Measurements from ENCODE around the gene PROM2.
"Not testable (repeated sequence)": the region's sequence is repeated elsewhere in the genome, so short reads cannot be mapped to it uniquely, and the experiment has no call there.

PROM2 gene

DNA sequence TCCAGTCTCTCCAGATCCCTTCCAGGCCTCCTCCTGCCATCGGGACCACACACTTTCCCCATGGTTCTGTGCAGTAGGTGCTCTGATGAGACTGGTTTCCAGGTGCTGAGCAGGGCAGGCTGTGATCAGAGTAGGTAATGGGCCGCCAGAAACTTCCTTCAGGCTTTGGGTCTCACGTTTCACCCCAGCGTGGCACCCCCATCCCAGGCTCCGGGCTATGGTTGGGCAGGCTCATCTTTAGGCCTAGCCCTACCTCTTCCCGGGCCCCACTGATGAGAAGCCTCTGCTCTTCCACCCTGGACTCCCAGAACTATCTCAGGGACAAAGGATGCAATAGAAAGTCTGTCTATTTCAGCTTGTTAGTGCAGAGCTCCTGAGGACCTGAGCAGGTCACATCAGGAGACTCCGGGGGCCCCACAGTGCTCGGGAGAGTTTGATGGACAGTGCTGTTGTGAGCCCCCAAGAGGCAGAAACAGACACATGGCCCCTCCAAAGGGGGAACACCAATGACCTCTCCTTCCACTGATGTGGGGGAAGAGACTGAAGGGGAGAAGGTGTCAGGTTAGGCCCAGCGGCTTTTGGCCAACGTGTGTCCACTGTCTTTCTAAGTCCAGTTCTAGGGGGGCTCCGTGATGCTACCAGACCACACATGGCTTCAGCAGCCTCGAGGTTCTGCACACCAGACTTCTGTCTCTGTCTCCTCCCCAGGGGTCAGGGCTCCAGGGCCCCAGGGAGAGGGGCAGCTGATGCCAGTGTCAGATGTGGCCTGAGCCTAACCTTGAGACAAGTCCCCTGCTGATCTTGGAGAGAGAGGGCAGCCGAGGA is 5.8 kb upstream of the PROM2 start:
- no peak for DNase-seq (ENCODE audit: low spot score)

GRCh38 chr2:95269036-95269680 is 5.1 kb upstream of the PROM2 start:
- no peak for DNase-seq (ENCODE audit: low spot score)

DNA sequence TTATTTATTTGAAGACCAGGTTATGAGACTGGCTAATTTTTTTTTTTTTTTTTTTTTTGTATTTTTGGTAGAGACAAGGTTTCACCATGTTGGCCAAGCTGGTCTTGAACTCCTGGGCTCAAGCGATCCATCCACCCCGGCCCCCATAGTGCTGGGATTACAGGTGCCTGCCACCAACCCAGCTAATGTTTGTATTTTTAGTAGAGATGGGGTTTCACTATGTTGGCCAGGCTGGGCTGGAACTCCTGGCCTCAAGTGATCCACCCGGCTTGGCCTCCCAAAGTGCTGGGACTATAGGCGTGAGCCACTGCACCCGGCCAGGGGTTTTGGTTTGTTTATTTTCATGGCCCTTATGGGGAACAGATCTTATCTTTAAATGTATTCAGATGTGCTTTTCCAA is 4.5 kb upstream of the PROM2 start:
- DNase-seq (ENCODE audit: low spot score): not testable (repeated sequence)

DNA sequence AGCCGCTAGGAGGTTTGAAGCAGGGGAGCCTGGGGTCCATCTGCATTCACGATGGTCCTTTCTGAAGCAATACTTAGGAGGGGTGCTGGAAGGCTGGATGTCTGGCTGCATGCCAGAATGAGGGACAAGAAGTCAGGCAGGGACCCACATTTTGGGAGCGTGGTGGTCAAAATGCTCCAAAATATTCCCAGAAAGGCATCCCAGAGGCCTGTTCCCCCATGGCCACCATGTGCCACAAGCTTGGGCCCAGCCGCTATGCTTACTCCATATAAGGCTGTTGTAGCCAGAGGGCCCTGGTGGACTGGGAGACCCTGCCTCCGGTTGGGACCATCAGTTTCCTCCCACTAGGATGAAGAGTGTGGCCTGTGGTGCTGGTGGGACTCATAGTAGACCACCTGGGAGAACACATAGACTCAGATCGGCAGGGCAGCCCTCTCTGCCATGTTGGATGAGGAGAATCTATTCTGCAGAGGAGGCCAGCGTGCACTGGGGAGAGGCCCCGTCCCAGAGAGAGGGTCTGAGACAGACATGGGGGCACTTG is 3.6 kb upstream of the PROM2 start:
- DNase-seq (ENCODE audit: low spot score): no peak

GRCh38 chr2:95271381-95271971 is 2.8 kb upstream of the PROM2 start:
- no peak for DNase-seq (ENCODE audit: low spot score)

DNA sequence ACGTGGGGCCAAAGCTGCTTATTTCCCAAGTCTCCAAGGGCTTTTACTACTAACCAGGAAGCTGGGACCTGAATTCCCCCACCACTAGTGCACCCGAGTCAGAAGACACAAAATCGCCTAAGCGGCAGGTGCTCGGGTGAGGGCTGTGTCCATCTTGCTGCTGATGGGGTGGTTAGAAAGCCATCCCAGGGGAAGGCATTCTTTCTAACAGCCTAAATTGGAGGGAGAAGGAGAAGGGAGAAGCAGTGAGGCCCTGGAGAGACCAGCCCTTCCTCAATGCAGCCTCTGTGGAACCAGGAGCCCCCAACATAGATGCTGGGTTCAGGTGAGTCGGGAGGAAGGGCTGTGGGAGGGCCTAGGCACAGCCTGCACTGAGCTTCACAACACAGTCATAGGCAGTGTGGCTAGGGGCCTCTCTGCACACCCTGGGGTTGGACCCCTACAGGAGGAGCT is 1.9 kb upstream of the PROM2 start:
- no peak for DNase-seq (ENCODE audit: low spot score)

- no peak for DNase-seq (ENCODE audit: low spot score)
These were observed 1.5 kb upstream of the PROM2 start for GRCh38 chr2:95272781-95273180.

DNA sequence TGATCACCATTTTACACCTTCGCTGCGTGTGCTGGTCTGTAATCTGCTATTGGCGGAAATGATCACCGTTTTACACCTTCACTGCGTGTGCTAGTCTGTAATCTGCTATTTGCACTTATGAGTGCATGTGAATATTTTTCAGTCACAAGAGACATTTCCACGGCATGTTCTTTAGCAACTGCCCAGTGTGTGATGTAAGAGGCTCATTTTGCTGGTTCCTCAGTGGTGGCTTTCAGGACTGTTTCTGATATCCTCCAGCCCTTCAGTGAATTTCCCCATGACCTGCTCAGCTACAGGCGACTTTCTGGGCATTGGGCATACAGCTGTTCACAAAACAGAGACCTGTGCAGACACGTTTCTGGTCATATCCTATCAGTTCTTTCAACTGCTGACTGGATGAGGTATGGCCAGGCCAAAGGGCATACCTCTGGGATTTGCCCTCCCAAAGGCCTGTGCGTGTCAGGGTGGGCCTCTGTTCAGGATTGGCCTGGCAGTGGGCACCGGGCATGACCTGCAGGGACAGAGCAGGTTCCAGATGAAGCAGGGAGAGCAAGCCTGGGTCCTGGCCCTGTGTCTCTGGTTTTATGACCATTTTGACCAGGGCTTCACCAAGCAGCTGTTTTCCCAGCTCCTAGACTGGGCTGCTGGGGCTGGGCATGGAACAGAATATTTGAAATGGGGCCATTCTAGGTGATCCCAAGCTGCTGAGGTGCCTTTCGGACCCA is 521 bp upstream of the PROM2 start:
- no peak for DNase-seq (ENCODE audit: low spot score)

DNA sequence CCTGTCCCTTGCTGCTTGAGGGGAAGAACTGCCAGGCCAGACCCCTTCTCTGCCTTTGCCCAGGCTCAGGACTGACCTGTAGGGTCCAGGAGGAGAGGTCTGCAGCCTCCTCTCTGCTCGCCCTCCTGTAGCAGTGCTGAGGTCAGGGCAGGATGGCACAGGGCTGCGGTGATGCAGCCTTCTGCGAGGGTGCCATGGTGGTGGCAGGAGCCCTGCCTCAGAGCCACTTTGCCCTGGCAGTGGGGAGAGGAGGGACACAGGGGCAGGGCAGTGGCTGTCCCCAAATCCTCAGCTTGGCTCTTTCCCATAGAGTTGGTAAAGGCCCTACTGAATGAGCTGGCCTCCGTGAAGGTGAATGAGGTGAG is 884 bp downstream of the PROM2 start:
- DNase-seq (ENCODE audit: low spot score): no peak

GRCh38 chr2:95275601-95276243 is 1.5 kb downstream of the PROM2 start:
- no peak for DNase-seq (ENCODE audit: low spot score)

- no peak for DNase-seq (ENCODE audit: low spot score)
These were observed 2.1 kb downstream of the PROM2 start for GRCh38 chr2:95276244-95276887.

- DNase-seq (ENCODE audit: low spot score): no peak
These were observed 2.6 kb downstream of the PROM2 start for GRCh38 chr2:95276888-95277245.

- no peak for DNase-seq (ENCODE audit: low spot score)
These were observed 3.1 kb downstream of the PROM2 start for GRCh38 chr2:95277246-95277906.

GRCh38 chr2:95278051-95278471 is 3.8 kb downstream of the PROM2 start:
- no peak for DNase-seq (ENCODE audit: low spot score)

GRCh38 chr2:95278637-95279225 is 4.5 kb downstream of the PROM2 start:
- no peak for DNase-seq (ENCODE audit: low spot score)

DNA sequence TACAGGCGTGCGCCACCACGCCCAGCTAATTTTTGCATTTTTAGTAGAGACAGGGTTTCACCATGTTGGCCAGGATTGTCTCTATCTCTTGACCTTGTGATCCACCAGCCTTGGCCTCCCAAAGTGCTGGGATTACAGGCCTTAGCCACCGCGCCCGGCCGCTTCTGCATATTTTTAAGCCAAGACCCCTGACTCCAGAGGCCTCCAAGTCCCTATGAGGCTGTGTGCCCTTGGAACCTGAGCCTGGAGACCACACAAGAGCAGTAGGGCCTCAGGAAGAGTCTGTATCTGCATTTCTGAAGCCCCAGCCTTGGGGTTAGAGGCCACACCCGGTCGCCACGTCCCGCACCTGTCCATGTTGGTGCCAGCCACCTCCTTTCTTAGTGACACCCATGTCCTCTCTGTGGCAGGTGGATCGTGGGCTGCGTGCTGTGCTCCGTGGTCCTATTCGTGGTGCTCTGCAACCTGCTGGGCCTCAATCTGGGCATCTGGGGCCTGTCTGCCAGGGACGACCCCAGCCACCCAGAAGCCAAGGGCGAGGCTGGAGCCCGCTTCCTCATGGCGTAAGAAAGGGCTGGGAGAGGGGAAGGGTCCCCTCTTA is 5.3 kb downstream of the PROM2 start:
- DNase-seq (ENCODE audit: low spot score): no peak

GRCh38 chr2:95281071-95281470 is 6.8 kb downstream of the PROM2 start:
- DNase-seq (ENCODE audit: low spot score): no peak

GRCh38 chr2:95281786-95282185 is 7.5 kb downstream of the PROM2 start:
- no peak for DNase-seq (ENCODE audit: low spot score)

DNA sequence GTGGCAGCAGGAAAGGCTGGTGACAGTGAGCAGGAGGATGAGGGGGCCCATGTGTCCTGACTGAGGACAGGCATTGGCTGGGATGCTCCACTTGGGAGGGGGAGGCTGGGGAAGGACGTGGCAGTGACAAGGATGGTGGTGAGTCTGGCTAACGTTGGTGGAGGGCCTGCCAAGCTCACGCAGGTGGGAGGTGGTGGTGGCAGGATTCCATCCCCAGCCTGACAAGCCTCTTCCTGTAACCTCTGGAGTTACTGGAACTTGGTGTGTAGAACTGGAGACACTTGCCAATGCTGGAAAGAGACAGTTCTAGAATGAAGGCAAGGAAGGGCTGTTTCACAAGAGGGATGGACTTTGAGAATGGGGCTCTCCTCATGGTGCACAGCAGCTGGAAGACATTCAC is 8.2 kb downstream of the PROM2 start:
- DNase-seq (ENCODE audit: low spot score): no peak

GRCh38 chr2:95283562-95283961 is 9.3 kb downstream of the PROM2 start:
- DNase-seq (ENCODE audit: low spot score): no peak

All from germinal center (tissue), 1 donor.